ENCODE measurements around the gene LMBR1L. TPM values are rescaled to one million over a fixed set of nuclear protein-coding genes. Genes with fewer than 3 reads are reported as not detected.
"Not testable (repeated sequence)": the region's sequence is repeated elsewhere in the genome, so short reads cannot be mapped to it uniquely, and the experiment has no call there.

The LMBR1L gene
- total RNA-seq, 1 donor from 2014 or later, result 105 TPM

DNA sequence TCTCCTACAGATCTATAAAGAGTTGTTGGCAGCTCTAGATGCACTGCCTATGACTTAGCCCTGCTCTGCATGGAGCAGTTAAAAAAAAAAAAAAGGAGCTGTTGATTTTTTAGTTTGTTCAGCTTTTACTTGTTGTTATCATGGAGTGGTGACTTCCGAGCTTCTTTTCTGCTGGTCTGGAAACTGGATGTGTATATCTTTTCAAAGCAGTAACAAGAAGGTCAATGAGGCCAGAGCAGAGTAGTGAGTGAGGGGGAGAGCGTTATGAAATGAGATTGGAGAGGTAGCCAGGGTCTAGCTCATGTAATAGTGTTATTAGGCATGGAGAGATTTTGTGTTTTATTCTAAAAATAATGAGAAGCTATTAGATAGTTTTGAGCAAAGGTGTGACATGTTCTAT is 33.7 kb upstream of the LMBR1L start:
- Mint-ChIP-seq H3K4me3 (no peak overlapping the region), H3K27me3 (no peaks in the 10 kb centered on the region), H3K27ac (no peak overlapping the region), H3K36me3 (no peaks in the 10 kb centered on the region), H3K4me1 (ENCODE audit: unreplicated experiment) (no peaks in the 10 kb centered on the region), H3K9me3 (no peaks in the 10 kb centered on the region)
- no peak for DNase-seq (ENCODE audit: extremely low spot score, unreplicated experiment)
- TF ChIP-seq, protein P1, sequence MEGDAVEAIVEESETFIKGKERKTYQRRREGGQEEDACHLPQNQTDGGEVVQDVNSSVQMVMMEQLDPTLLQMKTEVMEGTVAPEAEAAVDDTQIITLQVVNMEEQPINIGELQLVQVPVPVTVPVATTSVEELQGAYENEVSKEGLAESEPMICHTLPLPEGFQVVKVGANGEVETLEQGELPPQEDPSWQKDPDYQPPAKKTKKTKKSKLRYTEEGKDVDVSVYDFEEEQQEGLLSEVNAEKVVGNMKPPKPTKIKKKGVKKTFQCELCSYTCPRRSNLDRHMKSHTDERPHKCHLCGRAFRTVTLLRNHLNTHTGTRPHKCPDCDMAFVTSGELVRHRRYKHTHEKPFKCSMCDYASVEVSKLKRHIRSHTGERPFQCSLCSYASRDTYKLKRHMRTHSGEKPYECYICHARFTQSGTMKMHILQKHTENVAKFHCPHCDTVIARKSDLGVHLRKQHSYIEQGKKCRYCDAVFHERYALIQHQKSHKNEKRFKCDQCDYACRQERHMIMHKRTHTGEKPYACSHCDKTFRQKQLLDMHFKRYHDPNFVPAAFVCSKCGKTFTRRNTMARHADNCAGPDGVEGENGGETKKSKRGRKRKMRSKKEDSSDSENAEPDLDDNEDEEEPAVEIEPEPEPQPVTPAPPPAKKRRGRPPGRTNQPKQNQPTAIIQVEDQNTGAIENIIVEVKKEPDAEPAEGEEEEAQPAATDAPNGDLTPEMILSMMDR (conservative IDR thresholded peaks at IDR 0.05), result no peak

DNA sequence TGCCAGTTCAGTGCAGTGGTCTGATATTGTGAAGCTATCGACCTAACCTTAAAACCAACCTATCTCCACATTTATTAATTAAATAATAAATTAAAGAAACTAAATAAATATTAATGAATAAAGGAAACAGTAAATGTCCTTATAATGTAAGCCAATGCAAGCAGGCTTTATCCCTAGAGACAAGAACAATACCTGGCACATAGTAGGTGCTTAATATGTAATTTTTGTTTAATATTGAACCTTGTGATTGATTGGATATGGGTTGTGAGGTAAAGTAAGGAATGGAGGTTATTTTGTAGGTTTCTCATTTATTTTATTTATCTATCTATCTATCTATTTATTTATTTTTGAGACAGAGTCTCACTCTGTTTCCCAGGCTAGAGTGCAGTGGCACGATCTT is 28.4 kb upstream of the LMBR1L start:
- DNase-seq (ENCODE audit: extremely low spot score, unreplicated experiment), result no peak
- TF ChIP-seq, protein P1 (conservative IDR thresholded peaks at IDR 0.05), result no peak
- no peaks in the 10 kb centered on the region for H3K9me3 Mint-ChIP-seq
- no peaks in the 10 kb centered on the region for H3K27me3 Mint-ChIP-seq
- H3K4me3 Mint-ChIP-seq, result no peak overlapping the region
- H3K4me1 Mint-ChIP-seq (ENCODE audit: unreplicated experiment), result peaks cover 5% of the 10 kb centered on the region
- no peak overlapping the region for H3K27ac Mint-ChIP-seq
- no peaks in the 10 kb centered on the region for H3K36me3 Mint-ChIP-seq

DNA sequence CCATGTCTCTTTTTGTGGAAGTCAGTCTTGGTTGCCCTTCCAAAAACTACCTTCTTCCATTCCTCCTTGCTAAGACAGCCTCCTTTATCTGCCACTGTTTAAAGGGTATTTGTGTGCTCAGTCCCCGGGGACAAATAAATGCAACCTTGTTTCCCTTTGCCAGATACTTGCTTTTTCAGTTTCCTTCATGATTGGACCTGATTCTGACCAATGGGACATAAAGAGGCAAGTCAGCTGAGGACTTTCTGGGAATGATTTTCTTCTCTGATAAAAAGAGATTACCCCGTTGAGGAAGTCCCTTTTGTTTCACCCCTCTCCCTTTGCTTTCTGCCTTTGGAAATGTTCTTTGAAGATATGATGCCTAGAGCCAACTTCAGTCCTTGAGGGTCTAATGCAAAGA is 27.9 kb upstream of the LMBR1L start:
- H3K9me3 Mint-ChIP-seq, result no peaks in the 10 kb centered on the region
- DNase-seq (ENCODE audit: extremely low spot score, unreplicated experiment), result no peak
- H3K27ac Mint-ChIP-seq, result no peak overlapping the region
- TF ChIP-seq, protein P1 (conservative IDR thresholded peaks at IDR 0.05), result no peak
- no peaks in the 10 kb centered on the region for H3K27me3 Mint-ChIP-seq
- peaks cover 5% of the 10 kb centered on the region for H3K4me1 Mint-ChIP-seq (ENCODE audit: unreplicated experiment)
- H3K4me3 Mint-ChIP-seq, result no peak overlapping the region
- no peaks in the 10 kb centered on the region for H3K36me3 Mint-ChIP-seq

DNA sequence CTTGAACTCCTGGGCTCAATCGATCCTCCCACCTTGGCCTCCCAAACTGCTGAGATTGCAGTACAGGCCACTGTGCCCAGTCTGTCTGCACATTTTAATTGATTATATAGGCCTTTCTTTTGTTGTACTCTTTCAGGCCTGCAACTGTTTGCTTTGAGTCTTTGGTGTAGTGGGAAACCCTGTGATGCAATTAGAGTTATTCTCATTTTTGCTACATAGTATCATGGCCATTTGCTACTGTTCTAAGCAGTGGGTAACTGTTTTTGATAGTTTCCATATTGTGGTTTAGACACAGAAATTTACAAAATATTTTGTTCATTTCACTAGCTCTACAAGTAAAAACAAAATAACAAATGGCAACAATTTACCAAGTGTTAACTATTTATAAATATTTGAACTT is 26.8 kb upstream of the LMBR1L start:
- DNase-seq (ENCODE audit: extremely low spot score, unreplicated experiment), result no peak
- H3K4me1 Mint-ChIP-seq (ENCODE audit: unreplicated experiment), result peaks cover 9% of the 10 kb centered on the region
- no peaks in the 10 kb centered on the region for H3K36me3 Mint-ChIP-seq
- no peak overlapping the region for H3K4me3 Mint-ChIP-seq
- no peaks in the 10 kb centered on the region for H3K27me3 Mint-ChIP-seq
- no peaks in the 10 kb centered on the region for H3K9me3 Mint-ChIP-seq
- TF ChIP-seq, protein P1 (conservative IDR thresholded peaks at IDR 0.05), result no peak
- H3K27ac Mint-ChIP-seq, result peak overlapping the region; percentile 39

DNA sequence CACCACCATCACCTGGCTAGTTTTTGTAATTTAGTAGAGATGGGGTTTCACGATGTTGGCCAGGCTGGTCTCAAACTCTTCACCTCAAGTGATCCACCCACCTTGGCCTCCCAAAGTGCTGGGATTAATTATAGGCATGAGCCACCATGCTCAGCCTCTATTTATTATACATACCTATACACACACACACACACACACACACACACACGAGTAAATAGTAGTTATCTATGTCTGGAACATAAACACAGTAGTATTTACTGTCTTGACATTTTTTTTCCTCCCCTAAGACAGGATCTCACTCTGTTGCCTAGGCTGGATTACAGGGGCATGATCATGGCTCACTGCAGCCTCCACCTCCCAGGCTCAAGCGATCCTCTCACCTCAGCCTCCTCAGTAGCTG is 26.4 kb upstream of the LMBR1L start:
- not testable (repeated sequence) for H3K9me3 Mint-ChIP-seq

DNA sequence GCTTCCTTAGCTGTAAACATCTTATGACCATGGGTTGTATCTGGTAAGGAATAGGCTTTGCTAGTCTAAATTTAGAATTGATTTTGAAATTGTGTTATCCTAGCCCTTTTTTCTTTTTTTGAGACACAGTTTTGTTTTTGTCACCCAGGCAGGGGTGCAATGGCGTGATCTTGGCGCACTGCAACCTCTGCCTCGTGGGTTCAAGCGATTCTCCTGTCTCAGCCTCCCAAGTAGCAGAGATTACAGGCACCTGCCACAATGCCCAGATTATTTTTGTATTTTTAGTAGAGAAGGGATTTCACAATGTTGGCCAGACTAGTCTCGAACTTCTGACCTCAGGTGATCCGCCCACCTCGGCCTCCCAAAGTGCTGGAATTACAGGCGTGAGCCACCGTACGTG is 22.9 kb upstream of the LMBR1L start:
- Mint-ChIP-seq H3K27me3 (no peaks in the 10 kb centered on the region), H3K9me3 (no peaks in the 10 kb centered on the region), H3K4me1 (ENCODE audit: unreplicated experiment) (peaks cover 29% of the 10 kb centered on the region), H3K36me3 (peaks cover 20% of the 10 kb centered on the region), H3K27ac (no peak overlapping the region), H3K4me3 (peak overlapping the region; percentile 41)
- TF ChIP-seq, protein P1 (conservative IDR thresholded peaks at IDR 0.05), result no peak
- DNase-seq (ENCODE audit: extremely low spot score, unreplicated experiment), result no peak

More for the DNA sequence above, 26.4 kb upstream of the LMBR1L start:
- Mint-ChIP-seq H3K27ac (peak overlapping the region; percentile 39), H3K4me1 (ENCODE audit: unreplicated experiment) (peaks cover 14% of the 10 kb centered on the region)
- DNase-seq (ENCODE audit: extremely low spot score, unreplicated experiment); H3K36me3 Mint-ChIP-seq; H3K4me3 Mint-ChIP-seq; H3K27me3 Mint-ChIP-seq: not testable (repeated sequence)

Measured in type B pancreatic cell (in vitro differentiated cells).